ENCODE results near the gene BARHL2. TPM values are rescaled to one million over a fixed set of nuclear protein-coding genes. Genes with fewer than 3 reads are reported as not detected.

The BARHL2 gene
- total RNA-seq, 1 experiment from 2014 or later = not detected

GRCh38 chr1:90710579-90711536 lies 6.2 kb downstream of the BARHL2 start:
- DNase-seq (ENCODE audit: low spot score) = no peak

GRCh38 chr1:90709535-90709934 lies 7.6 kb downstream of the BARHL2 start:
- no peak for DNase-seq (ENCODE audit: low spot score)

- no peak for DNase-seq (ENCODE audit: low spot score)
Measured at GRCh38 chr1:90708826-90709225, 8.3 kb downstream of the BARHL2 start.

GRCh38 chr1:90708236-90708786 lies 8.8 kb downstream of the BARHL2 start:
- DNase-seq (ENCODE audit: low spot score) = no peak

GRCh38 chr1:90707363-90707710 lies 9.8 kb downstream of the BARHL2 start:
- DNase-seq (ENCODE audit: low spot score) = no peak

GRCh38 chr1:90706437-90707362 lies 10.4 kb downstream of the BARHL2 start:
- no peak for DNase-seq (ENCODE audit: low spot score)

GRCh38 chr1:90705956-90706355 lies 11.1 kb downstream of the BARHL2 start:
- no peak for DNase-seq (ENCODE audit: low spot score)

GRCh38 chr1:90704817-90705216 lies 12.3 kb downstream of the BARHL2 start:
- no peak for DNase-seq (ENCODE audit: low spot score)

- no peak for DNase-seq (ENCODE audit: low spot score)
Measured at GRCh38 chr1:90694846-90695245, 22.3 kb downstream of the BARHL2 start.

GRCh38 chr1:90687747-90688146 lies 29.4 kb downstream of the BARHL2 start:
- DNase-seq (ENCODE audit: low spot score) = no peak

- DNase-seq (ENCODE audit: low spot score) = no peak
Measured at GRCh38 chr1:90675161-90675847, 41.8 kb downstream of the BARHL2 start.

- DNase-seq (ENCODE audit: low spot score) = no peak
Measured at GRCh38 chr1:90671741-90672140, 45.4 kb downstream of the BARHL2 start.

GRCh38 chr1:90671251-90671650 lies 45.9 kb downstream of the BARHL2 start:
- no peak for DNase-seq (ENCODE audit: low spot score)

Measured in A172 (cell line).